Mammary epithelial cell (primary cell): ENCODE results near the gene SPARC.

ENCODE experiments used
- CTCF ChIP-seq, 2 donors: IDR thresholded peaks in 1 of 2; conservative IDR thresholded peaks in 1 of 2; 2 replicates each; pipeline ENCODE4 v1.5.1; 2011 to 2012; ENCODE audit warnings: inconsistent platforms in 2 of 2, low read length in 2 of 2, mild to moderate bottlenecking in 2 of 2, control low read depth in 1 of 2, low read depth in 1 of 2; ENCODE audit not compliant: insufficient read depth in 1 of 2; ENCODE audit errors: extremely low read depth in 1 of 2
- EZH2 ChIP-seq: IDR thresholded peaks from 2 replicates; pipeline ENCODE4 v1.6.1; 2012; ENCODE audit warnings: low read length, inconsistent platforms, borderline replicate concordance

GRCh38 chr5:151709109-151709735 lies 22.5 kb upstream of the SPARC start:
- TF ChIP-seq CTCF (conservative IDR thresholded peaks at IDR 0.05 in 1 of 2, IDR thresholded peaks at IDR 0.05 in 1 of 2; ENCODE audit: extremely low read depth in 1 of 2, insufficient read depth in 1 of 2, low read depth in 1 of 2, low read length in 2 of 2) (no peak), EZH2 (no peak)
